Measurements from ENCODE around the gene JAK1.

- TF ChIP-seq EZH2 (IDR thresholded peaks at IDR 0.05; ENCODE audit: insufficient read depth, poor library complexity, severe bottlenecking) (no peak), EZH2phosphoT487 (IDR thresholded peaks at IDR 0.05; ENCODE audit: insufficient read depth, low read depth) (no peak)
Measured at GRCh38 chr1:64950284-64950809, 16.0 kb downstream of the JAK1 start.

Data from GM23248 (cell line).